Hindlimb muscle (tissue), 1 donor: ENCODE measurements around the gene PLCH1. TPM values are rescaled to one million over a fixed set of nuclear protein-coding genes. Genes with fewer than 3 reads are reported as not detected.

ENCODE experiments used
- DNase-seq: peaks from one replicate; pipeline ENCODE4 v3.0.0-alpha.2; 2013
- polyA plus RNA-seq: library from polyadenylated mRNA; unstranded; fragments of 120-200 nt; gene quantifications from one replicate; pipeline ENCODE4 v1.2.1, GENCODE V29; 2013; ENCODE audit not compliant: insufficient read length

PLCH1 gene
- polyA plus RNA-seq, 1 donor: 0.41 TPM

GRCh38 chr3:155683344-155683720 is 61.5 kb downstream of the PLCH1 start:
- DNase-seq: no peak

GRCh38 chr3:155682426-155683343 is 62.2 kb downstream of the PLCH1 start:
- DNase-seq: no peak

GRCh38 chr3:155676252-155676981 is 68.5 kb downstream of the PLCH1 start:
- peak; percentile 6 for DNase-seq

DNA sequence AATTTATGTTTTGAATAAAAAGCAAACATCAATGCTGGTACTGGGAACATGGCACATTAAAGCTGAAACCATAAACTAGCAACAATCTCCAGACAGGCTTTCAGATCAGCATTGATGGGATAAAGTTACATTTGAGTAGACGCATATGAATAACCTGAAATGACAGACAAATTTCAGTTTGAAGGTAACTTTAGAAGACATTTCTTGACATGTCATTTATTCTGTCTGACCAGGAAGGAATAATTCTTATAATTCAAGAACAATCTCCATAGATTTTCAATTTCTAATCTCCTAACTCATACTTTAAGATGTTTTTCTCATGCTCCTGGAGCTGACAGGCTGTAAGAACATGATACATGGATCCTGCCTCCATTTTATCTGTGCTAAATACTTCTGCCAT is 69.8 kb downstream of the PLCH1 start:
- no peak for DNase-seq

DNA sequence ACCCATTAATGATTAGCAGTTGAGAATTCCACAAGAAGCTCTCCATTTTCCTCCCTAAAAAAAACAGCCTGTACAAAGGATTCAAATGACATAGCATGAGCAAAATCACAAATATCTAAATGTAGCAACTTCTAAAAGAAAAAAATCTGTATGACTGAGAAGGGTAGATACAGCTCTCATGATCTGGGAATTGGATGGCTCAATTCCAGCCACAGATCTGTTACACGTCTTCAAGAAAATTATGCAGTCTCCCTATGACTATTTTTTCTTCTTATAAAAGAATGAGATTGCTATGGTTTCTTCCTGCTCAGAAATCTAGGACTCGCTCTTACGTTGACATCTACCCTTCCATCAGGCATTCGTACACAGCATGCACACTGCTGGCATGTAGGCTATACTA is 71.5 kb downstream of the PLCH1 start:
- no peak for DNase-seq

DNA sequence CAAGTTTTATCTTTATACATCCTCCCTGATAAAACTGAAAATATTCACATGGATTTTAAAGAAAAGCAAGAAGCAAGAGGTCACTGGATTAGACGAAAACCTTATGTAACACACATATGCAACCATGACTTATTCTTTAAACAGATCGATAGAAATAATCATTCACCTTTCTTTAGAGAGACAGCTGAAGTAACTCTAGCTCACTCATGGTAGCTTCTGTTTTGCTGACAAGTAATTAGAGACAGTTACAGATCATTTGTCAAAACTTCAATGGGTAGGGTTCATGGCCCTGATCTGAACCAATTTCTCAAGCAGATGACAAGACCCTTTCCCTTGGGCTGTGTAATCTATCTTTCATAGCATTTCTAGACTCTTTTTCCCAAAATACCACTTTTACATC is 74.5 kb downstream of the PLCH1 start:
- DNase-seq: no peak

DNA sequence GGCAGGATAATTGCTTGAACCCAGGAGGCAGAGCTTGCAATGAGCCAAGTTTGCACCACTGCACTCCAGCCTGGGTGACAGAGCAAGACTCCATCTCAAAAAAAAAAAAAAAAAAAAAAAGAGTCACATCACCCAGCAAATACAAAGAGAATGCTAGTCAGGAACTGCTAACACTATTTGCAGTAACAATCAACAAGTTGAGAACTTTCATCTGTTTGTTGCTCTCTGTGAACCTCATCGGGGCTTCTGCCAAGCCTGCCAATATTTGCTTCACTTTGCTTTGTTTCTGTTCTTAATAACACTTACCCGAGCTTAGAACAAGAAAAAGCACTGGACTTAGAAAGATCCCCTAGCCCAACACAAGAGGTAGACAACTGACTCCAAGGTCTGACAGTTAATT is 76.9 kb downstream of the PLCH1 start:
- DNase-seq: no peak

DNA sequence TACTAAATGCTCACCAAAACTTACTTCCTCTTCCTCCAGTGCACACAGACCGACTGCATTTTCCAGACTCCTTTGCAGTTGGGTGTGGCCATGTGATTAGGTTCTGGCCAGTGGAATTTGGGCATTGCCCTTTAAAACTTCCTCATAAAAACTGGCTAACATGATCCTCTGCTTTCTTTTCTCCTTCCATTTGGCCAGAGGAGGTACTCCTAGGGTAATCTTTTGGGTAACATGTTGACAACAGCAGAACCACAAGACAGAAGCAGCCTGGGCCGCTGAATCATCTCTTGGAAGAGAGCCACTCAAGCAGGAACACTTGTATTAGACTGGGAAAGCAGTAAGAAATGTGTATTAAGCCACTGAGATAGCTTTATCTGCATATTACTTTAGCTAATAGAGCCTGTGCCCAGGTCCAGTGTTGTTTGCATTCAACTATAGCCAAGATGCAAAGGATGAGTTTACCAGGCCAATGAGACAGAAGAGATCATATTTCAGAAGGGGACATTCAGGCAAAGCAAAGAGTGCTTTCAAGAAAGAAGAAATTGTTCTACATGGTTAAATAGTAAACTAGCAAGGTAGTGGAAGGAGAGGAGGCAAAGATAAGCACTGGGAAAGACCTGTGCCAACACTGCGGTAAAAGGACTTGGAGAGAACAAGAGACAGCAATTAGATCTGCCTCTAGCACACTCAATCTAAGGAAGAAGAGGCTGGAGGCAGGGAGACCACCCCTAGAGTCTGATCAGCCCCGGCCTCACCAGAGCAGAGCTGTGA is 79.8 kb downstream of the PLCH1 start:
- peak; percentile 43 for DNase-seq

GRCh38 chr3:155663467-155664212 is 81.2 kb downstream of the PLCH1 start:
- DNase-seq: no peak

- DNase-seq: no peak
Measured at GRCh38 chr3:155661760-155662159, 83.1 kb downstream of the PLCH1 start.

- DNase-seq: no peak
Measured at GRCh38 chr3:155661042-155661441, 83.8 kb downstream of the PLCH1 start.

GRCh38 chr3:155658671-155659261 is 86.1 kb downstream of the PLCH1 start:
- no peak for DNase-seq

DNA sequence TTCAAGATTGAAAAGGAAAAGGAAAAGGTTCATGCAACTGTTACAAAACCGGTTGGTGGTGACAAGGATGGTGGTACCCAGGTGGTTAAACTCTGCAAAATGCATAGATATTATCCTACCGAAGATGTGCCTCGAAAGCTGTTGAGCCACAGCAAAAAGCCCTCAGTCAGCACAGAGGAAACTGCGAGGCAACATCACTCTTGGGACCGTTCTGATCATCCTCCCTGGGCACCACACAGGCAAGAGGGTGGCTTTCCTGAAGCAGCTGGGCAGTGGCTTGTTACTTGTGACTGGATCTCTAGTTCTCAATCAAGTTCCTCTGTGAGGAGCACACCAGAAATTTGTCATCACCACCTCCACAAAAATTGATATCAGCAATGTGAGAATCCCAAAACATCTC is 86.9 kb downstream of the PLCH1 start:
- DNase-seq: no peak

DNA sequence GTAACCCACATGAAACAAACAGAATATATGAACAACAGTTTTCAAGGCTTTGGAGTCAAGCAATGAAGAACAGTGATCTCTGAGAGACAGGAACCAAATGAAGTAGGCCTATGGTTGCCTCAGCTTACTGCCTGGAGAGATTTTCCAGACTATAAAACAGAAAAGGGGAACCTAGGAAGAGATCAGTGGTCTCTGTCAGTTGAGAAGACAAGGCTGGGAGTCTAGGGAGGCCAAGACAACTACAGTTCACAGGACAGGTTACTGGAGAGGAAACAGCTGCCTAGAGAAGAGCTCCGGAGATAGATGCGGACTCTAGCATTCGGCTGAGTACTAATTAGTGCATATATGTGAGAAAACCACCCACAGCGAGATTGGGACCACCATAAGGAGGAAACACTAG is 87.7 kb downstream of the PLCH1 start:
- no peak for DNase-seq

- DNase-seq: no peak
Measured at GRCh38 chr3:155656466-155656865, 88.4 kb downstream of the PLCH1 start.

- peak; percentile 13 for DNase-seq
Measured at GRCh38 chr3:155651489-155652218, 93.2 kb downstream of the PLCH1 start.

- no peak for DNase-seq
Measured at GRCh38 chr3:155648013-155648591, 96.8 kb downstream of the PLCH1 start.

- DNase-seq: no peak
Measured at GRCh38 chr3:155647206-155647605, 97.7 kb downstream of the PLCH1 start.

DNA sequence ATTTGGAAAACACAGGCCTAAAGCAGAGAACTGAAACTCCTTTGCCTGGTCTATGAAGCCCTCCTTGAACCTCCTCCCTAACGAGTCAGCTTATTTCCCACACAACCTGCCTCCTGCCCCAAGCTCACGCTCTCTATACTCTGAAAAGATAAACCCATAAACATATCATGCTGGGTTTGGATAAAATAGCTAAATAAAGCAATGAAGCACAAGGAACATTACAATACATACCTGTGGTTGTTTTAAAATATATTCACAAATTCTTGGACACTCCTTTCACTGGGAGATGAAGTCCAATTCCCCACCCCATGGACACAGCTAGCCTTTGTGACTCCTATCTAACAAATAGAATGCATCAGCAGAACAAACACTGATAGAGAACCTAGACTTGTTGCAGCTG is 98.2 kb downstream of the PLCH1 start:
- DNase-seq: no peak

GRCh38 chr3:155646128-155646527 is 98.7 kb downstream of the PLCH1 start:
- DNase-seq: no peak
